Caco-2 (cell line): ENCODE results near the gene PDE7B. TPM values are rescaled to one million over a fixed set of nuclear protein-coding genes. Genes with fewer than 3 reads are reported as not detected.

ENCODE experiments used
- BruUV-seq: library from RNA; stranded (reverse); fragments of 400-500 nt; replicated peaks from 2 replicates; lab custom pipeline; 2021; lab: Mats Ljungman, UMichigan
- CTCF ChIA-PET: fragments of 300-600 bp; sonication (Branson Sonifier 250); formaldehyde crosslinking; loops from one replicate; lab custom pipeline; 2022; ENCODE audit warnings: antibody characterized with exemption; lab: Charles Lee
- POLR2A ChIA-PET: fragments of 300-600 bp; sonication (Branson Sonifier 250); formaldehyde crosslinking; loops from one replicate; lab custom pipeline; 2022; ENCODE audit warnings: antibody characterized with exemption; lab: Charles Lee
- DNase-seq, 2 experiments: peaks; one replicate each; pipeline versions ENCODE4 v3.0.0 to v3.0.0-alpha.2; 2020 to 2022
- H3K27me3 ChIP-seq: replicated peaks from 2 replicates; pipeline ENCODE4 v1.6.0; 2011; ENCODE audit warnings: low read length; ENCODE audit not compliant: control insufficient read depth, insufficient read depth
- H3K36me3 ChIP-seq: 2 replicates; pipeline ENCODE4 v1.5.1; 2011; ENCODE audit warnings: low read length; ENCODE audit not compliant: control insufficient read depth, insufficient read depth
- H3K4me1 ChIP-seq: fragments of 250-450 bp; sonication (Bioruptor Pico); 2 replicates; pipeline ENCODE4 v1.5.1; 2020; ENCODE audit warnings: mild to moderate bottlenecking
- H3K4me3 ChIP-seq: 2 replicates; pipeline ENCODE4 v1.5.1; 2011; ENCODE audit warnings: low read depth, mild to moderate bottlenecking, control low read depth, low read length
- H3K9me3 ChIP-seq: fragments of 250-450 bp; sonication (Bioruptor Pico); 2 replicates; pipeline ENCODE4 v1.5.1; 2020; ENCODE audit warnings: mild to moderate bottlenecking, moderate library complexity
- H3K27ac Mint-ChIP-seq: one replicate; pipeline ENCODE4 v1.8.0; 2022; ENCODE audit warnings: mixed read lengths; ENCODE audit not compliant: unreplicated experiment
- H3K27me3 Mint-ChIP-seq: one replicate; pipeline ENCODE4 v1.8.0; 2022; ENCODE audit warnings: mixed read lengths; ENCODE audit not compliant: insufficient read depth, unreplicated experiment
- H3K36me3 Mint-ChIP-seq: one replicate; pipeline ENCODE4 v1.8.0; 2022; ENCODE audit warnings: mild to moderate bottlenecking, mixed read lengths; ENCODE audit not compliant: insufficient read depth, unreplicated experiment
- H3K4me1 Mint-ChIP-seq: one replicate; pipeline ENCODE4 v1.8.0; 2022; ENCODE audit warnings: low read depth, mixed read lengths; ENCODE audit not compliant: unreplicated experiment
- H3K4me3 Mint-ChIP-seq: one replicate; pipeline ENCODE4 v1.8.0; 2022; ENCODE audit warnings: mild to moderate bottlenecking, moderate library complexity, mixed read lengths; ENCODE audit not compliant: unreplicated experiment
- H3K9me3 Mint-ChIP-seq: one replicate; pipeline ENCODE4 v1.8.0; 2022; ENCODE audit warnings: mixed read lengths; ENCODE audit not compliant: unreplicated experiment
- CTCF ChIP-seq, 2 experiments: fragments of 200-600 bp in 1 of 2; IDR thresholded peaks; 1 replicate in 1 of 2; 2 replicates in 1 of 2; pipeline versions ENCODE4 v1.5.1 to v1.8.0; 2011 to 2022; ENCODE audit warnings: antibody characterized with exemption in 1 of 2, control low read depth in 1 of 2, inconsistent platforms in 1 of 2, low read depth in 1 of 2, low read length in 1 of 2, mild to moderate bottlenecking in 1 of 2, moderate library complexity in 1 of 2; ENCODE audit not compliant: insufficient read depth in 1 of 2, severe bottlenecking in 1 of 2, unreplicated experiment in 1 of 2
- intact Hi-C: fragments of 100-400 bp; cut with micrococcal nuclease; formaldehyde crosslinking; loops from one replicate; pipeline ENCODE4 v1.10.0; 2022; ENCODE audit not compliant: unreplicated experiment
- total RNA-seq: library from RNA; stranded (reverse); gene quantifications from 2 replicates; pipeline ENCODE4 v1.2.3, GENCODE V29; 2022

The PDE7B gene
- total RNA-seq, 1 experiment from 2014 or later = not detected

GRCh38 chr6:135987226-135987625, 135.7 kb downstream of the PDE7B start:
- Histone ChIP-seq H3K27me3 (no peaks in the 10 kb centered on the region), H3K9me3 (no peaks in the 10 kb centered on the region), H3K4me1 (no peaks in the 10 kb centered on the region), H3K4me3 (no peak overlapping the region), H3K36me3 (no peaks in the 10 kb centered on the region)
- Mint-ChIP-seq H3K4me3 (no peak overlapping the region), H3K9me3 (no peaks in the 10 kb centered on the region), H3K27me3 (peaks cover 8% of the 10 kb centered on the region), H3K27ac (no peak overlapping the region), H3K4me1 (no peaks in the 10 kb centered on the region), H3K36me3 (no peaks in the 10 kb centered on the region)
- POLR2A ChIA-PET = no interaction called here
- CTCF ChIA-PET = no interaction called here
- DNase-seq = no peak
- BruUV-seq = no TSS peak
- TF ChIP-seq CTCF (IDR thresholded peaks at IDR 0.05; ENCODE audit: insufficient read depth in 1 of 2, low read depth in 1 of 2, low read length in 1 of 2, severe bottlenecking in 1 of 2, unreplicated experiment in 1 of 2) = no peak
- intact Hi-C loops = no loop called here

GRCh38 chr6:135990439-135990838, 138.9 kb downstream of the PDE7B start:
- no peaks in the 10 kb centered on the region for H3K9me3 Mint-ChIP-seq
- no peak overlapping the region for H3K27ac Mint-ChIP-seq
- no peaks in the 10 kb centered on the region for H3K4me1 ChIP-seq
- no peaks in the 10 kb centered on the region for H3K36me3 Mint-ChIP-seq
- H3K4me3 ChIP-seq = no peak overlapping the region
- H3K9me3 ChIP-seq = no peaks in the 10 kb centered on the region
- CTCF ChIA-PET = no interaction called here
- H3K27me3 Mint-ChIP-seq = peaks cover 8% of the 10 kb centered on the region
- no peak for TF ChIP-seq CTCF (IDR thresholded peaks at IDR 0.05; ENCODE audit: insufficient read depth in 1 of 2, low read depth in 1 of 2, low read length in 1 of 2, severe bottlenecking in 1 of 2, unreplicated experiment in 1 of 2)
- H3K36me3 ChIP-seq = no peaks in the 10 kb centered on the region
- no TSS peak for BruUV-seq
- intact Hi-C loops = no loop called here
- POLR2A ChIA-PET = no interaction called here
- H3K4me3 Mint-ChIP-seq = no peak overlapping the region
- no peak for DNase-seq
- H3K4me1 Mint-ChIP-seq = no peaks in the 10 kb centered on the region
- no peaks in the 10 kb centered on the region for H3K27me3 ChIP-seq

GRCh38 chr6:135990855-135991464, 139.5 kb downstream of the PDE7B start:
- no peaks in the 10 kb centered on the region for H3K4me1 Mint-ChIP-seq
- no TSS peak for BruUV-seq
- H3K36me3 ChIP-seq = no peaks in the 10 kb centered on the region
- H3K27ac Mint-ChIP-seq = no peak overlapping the region
- H3K27me3 ChIP-seq = no peaks in the 10 kb centered on the region
- TF ChIP-seq CTCF (IDR thresholded peaks at IDR 0.05; ENCODE audit: insufficient read depth in 1 of 2, low read depth in 1 of 2, low read length in 1 of 2, severe bottlenecking in 1 of 2, unreplicated experiment in 1 of 2) = no peak
- H3K27me3 Mint-ChIP-seq = peaks cover 8% of the 10 kb centered on the region
- H3K4me1 ChIP-seq = no peaks in the 10 kb centered on the region
- no peak overlapping the region for H3K4me3 ChIP-seq
- H3K36me3 Mint-ChIP-seq = no peaks in the 10 kb centered on the region
- H3K4me3 Mint-ChIP-seq = no peak overlapping the region
- CTCF ChIA-PET = no interaction called here
- H3K9me3 ChIP-seq = no peaks in the 10 kb centered on the region
- POLR2A ChIA-PET = no interaction called here
- intact Hi-C loops = no loop called here
- no peaks in the 10 kb centered on the region for H3K9me3 Mint-ChIP-seq
- DNase-seq = no peak
